Hypothalamus (tissue), 51 donors: ENCODE data around the gene BIN1.
A peak's percentile ranks its signal among the peaks of the same experiment; 100 is the strongest.

Experiments
- DNase-seq, 51 donors: peaks; one replicate each; lab custom pipeline; 2025; lab: John Stamatoyannopoulos, UW

The BIN1 gene

GRCh38 chr2:127063701-127064590 lies 43.0 kb downstream of the BIN1 start:
- DNase-seq = no peak

GRCh38 chr2:127061375-127062273 lies 45.3 kb downstream of the BIN1 start:
- no peak for DNase-seq

- DNase-seq = no peak
These were observed 46.5 kb downstream of the BIN1 start for GRCh38 chr2:127060264-127060945.

- DNase-seq = no peak
These were observed 47.4 kb downstream of the BIN1 start for GRCh38 chr2:127059559-127059958.

GRCh38 chr2:127058954-127059252 lies 48.1 kb downstream of the BIN1 start:
- no peak for DNase-seq

GRCh38 chr2:127058246-127058953 lies 48.6 kb downstream of the BIN1 start:
- DNase-seq = peak in 1 of 51 donors; percentile 15

GRCh38 chr2:127057371-127058245 lies 49.3 kb downstream of the BIN1 start:
- DNase-seq = no peak

GRCh38 chr2:127056631-127057370 lies 50.2 kb downstream of the BIN1 start:
- no peak for DNase-seq

- no peak for DNase-seq
These were observed 50.9 kb downstream of the BIN1 start for GRCh38 chr2:127056086-127056485.

GRCh38 chr2:127055786-127056076 lies 51.2 kb downstream of the BIN1 start:
- DNase-seq = no peak

- no peak for DNase-seq
These were observed 51.8 kb downstream of the BIN1 start for GRCh38 chr2:127054996-127055785.

GRCh38 chr2:127054604-127054930 lies 52.4 kb downstream of the BIN1 start:
- DNase-seq = no peak

GRCh38 chr2:127053731-127054603 lies 53.0 kb downstream of the BIN1 start:
- DNase-seq = peak in 2 of 51 donors; percentile 32 to 63

- DNase-seq = no peak
These were observed 53.9 kb downstream of the BIN1 start for GRCh38 chr2:127052771-127053691.

- peak in 24 of 51 donors; percentile 25 to 77 (median 56) for DNase-seq
These were observed 54.7 kb downstream of the BIN1 start for GRCh38 chr2:127052057-127052770.
